G401 (cell line): ENCODE results near the gene LEF1. TPM values are rescaled to one million over a fixed set of nuclear protein-coding genes. Genes with fewer than 3 reads are reported as not detected.

Experiments used
- DNase-seq: peaks from one replicate; pipeline ENCODE4 v3.0.0-alpha.2; 2015; ENCODE audit warnings: low spot score
- in situ Hi-C: cut with HindIII; loops from 2 replicates; pipeline ENCODE4 v1.10.0; 2016; ENCODE audit warnings: low sequenced_read_pairs, mixed read lengths
- total RNA-seq: library from RNA; depleted of rRNA; stranded (reverse); fragments of >200 nt; shearing (Covaris generic); gene quantifications from 2 replicates; pipeline ENCODE4 v1.2.3, GENCODE V29; 2014

LEF1 gene
- total RNA-seq, 1 experiment from 2014 or later = not detected

DNA sequence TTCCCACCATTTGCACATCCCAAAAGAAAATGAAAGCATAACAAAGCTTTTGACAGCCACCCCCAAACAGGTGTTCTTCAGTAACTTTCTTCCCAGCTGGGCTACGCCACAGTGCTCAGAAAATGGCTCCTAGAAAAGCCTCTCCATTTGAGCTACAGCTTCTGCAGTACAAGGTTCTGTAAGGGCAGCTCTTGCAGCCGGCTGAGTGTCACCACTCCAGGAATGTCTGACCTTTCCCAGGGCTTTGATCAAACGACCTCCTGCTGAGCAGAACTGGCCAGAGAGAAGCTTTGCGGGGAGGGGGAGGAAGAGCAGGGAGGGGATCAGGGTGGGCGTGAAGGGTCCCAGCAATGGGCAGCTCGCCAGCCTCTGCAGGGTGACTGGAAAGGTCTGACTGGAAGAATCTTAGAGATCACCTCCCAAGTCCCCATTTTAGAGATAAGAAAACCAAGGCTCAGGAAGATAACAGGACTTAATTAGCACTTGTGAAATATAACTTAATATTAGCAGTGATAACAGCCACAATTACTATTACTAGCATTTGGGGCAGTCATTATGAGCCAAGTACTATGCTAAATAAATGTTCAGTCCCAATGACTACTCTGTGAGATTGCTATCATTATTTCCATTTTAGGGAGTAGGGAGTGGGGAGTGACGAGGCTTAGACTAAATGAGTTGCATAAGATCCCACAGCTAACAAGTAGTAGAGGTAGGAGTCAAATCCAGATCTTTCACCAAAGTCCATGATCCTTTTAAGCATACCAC lies 51.1 kb downstream of the LEF1 start:
- no peak for DNase-seq
- in situ Hi-C loops = no loop called here

DNA sequence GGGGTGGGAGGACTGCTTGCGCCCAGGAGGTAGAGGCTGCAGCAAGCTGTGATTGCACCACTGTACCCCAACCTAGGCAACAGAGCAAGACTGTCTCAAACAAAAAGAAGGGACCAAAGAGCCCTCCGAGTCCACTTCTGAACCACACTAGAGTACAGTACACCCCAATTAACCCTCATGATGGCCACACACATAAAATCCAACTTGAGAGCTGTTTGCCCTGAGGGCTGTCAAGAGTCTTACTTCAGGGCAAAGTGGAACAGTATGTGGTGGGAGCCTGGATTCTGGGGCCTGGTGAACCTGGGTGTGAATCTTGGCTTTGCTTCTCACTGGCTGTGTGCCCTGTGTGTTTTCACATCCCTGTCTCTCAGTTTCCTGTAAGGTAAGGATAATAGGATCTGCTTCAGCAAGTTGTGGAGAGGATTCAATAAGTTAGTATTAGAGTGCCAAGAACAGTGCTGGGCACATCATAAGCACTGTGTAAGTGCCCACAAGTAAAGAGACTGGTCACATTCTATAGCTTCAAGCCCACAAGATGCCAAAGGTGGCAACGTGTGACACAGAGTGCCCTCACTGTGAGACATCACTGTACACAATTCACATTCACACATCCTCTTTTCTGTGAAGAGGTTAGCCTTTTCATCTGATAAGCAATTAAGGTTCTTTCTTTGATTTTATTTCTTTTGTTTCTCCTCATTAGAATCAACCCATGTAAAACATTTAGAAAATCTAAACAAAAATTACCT lies 52.1 kb downstream of the LEF1 start:
- in situ Hi-C loops = no loop called here
- DNase-seq = no peak

DNA sequence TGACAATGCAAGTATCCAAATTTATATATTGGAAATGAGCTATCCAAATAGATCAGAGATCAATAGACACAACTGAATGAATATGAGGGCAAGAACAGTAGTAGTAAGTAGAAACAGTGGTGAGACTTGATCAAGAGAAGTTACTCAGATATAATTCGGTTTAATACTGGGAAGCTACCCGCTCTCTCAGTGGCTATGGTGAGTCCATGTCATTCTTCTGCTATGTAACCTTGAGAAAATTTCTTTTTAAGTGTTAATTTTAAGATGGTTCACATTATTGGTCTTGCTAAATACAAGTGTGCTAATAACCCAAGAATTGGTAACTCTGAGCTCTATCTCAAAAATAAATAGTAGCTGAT lies 53.6 kb downstream of the LEF1 start:
- no peak for DNase-seq

GRCh38 chr4:108114503-108114902 lies 54.2 kb downstream of the LEF1 start:
- DNase-seq = no peak
- in situ Hi-C loops = no loop called here

More for the DNA sequence above, 53.6 kb downstream of the LEF1 start:
- in situ Hi-C loops = no loop called here

DNA sequence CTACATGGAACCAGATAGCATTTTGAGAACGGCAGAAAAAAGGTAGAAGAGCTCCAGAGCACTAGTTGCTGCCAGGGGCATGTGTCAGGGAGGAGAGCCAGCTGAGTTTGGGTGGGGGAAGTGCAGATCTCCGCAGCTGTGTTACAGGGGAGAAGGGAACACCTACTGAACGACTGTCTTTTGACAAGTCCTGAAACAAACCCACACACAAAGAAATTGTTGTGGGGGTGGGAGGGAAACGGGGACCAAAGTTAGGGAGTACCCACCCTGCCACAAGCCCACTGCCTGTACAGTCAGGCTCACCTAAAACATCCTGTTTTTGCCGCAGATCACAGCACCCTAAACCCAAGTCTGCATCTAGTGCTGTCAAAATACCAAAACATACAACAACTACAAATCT lies 55.5 kb downstream of the LEF1 start:
- DNase-seq = no peak

GRCh38 chr4:108111781-108112180 lies 57.0 kb downstream of the LEF1 start:
- in situ Hi-C loops = no loop called here
- no peak for DNase-seq

More for the DNA sequence above, 55.5 kb downstream of the LEF1 start:
- in situ Hi-C loops = no loop called here

DNA sequence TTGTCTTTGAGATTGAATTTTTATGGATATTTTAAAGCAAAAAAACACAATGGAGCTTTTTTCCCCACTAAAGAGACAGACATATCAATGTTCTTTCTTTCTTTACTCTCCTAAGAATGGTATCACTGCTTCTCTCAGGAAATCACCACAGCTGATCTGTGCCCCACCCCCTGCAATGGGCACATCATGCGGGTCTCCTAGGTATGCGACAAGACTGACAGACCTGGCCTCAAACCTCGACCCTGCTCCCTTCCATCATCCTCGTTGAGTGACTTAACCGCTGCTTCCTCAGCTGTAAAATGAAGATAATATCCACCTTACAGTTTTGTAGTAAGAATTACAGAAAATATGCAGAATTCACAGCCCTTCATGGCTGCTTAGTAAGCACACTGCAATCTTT lies 58.3 kb downstream of the LEF1 start:
- in situ Hi-C loops = no loop called here
- no peak for DNase-seq

- no peak for DNase-seq
- in situ Hi-C loops = no loop called here
These were observed 58.7 kb downstream of the LEF1 start for GRCh38 chr4:108109997-108110416.

- no peak for DNase-seq
- in situ Hi-C loops = no loop called here
These were observed 59.6 kb downstream of the LEF1 start for GRCh38 chr4:108109111-108109510.

DNA sequence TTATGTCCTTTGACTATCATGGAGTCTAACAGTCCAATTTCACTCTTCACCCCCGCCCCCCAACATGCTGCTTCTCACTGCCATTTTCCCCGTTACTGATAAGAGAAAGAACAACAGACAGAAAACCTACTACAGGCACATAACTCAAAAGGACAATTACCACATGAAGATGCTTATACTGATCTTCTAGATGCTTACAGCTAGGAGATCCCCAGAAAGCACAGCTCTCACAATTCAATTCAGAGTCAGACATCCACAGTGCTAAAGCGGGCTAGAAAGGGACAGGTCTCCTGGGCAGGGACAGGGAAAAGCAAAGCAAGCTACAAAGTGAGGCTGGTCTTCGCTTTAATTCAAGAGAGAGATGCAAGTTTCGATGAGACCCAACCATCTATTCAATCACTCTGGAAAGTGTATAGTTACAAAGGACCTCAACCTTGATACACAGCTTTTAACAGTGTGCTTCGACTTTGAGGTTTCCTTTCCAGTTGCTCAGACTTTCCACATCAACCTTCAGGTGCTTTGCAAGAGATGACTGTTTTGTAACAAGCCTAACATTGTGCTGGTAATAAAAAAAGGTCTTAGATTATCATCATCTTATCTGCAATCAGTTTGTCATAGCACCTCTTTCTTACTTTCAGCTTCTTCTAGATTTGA lies 60.9 kb downstream of the LEF1 start:
- no peak for DNase-seq
- in situ Hi-C loops = no loop called here

GRCh38 chr4:108107101-108107500 lies 61.6 kb downstream of the LEF1 start:
- in situ Hi-C loops = no loop called here
- DNase-seq = no peak

DNA sequence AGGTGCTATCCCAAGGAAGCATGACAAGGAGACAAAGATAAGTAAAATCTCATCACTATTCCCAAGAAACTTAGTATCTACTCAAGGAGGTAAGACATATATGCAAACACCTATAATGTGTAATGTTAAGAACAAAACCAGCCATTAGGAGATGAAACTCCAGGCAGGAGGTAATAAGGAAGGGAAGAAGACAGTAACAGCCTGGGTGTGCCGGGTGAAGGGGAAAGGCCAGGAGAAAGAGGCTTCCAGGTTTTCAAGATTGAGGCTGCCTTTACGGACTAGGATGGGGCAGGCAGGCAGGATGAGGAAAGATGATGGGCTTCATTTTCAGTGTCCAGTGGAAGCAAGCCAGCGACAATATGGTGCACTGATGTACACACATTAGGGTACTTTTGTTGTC lies 62.5 kb downstream of the LEF1 start:
- DNase-seq = no peak
- in situ Hi-C loops = no loop called here

DNA sequence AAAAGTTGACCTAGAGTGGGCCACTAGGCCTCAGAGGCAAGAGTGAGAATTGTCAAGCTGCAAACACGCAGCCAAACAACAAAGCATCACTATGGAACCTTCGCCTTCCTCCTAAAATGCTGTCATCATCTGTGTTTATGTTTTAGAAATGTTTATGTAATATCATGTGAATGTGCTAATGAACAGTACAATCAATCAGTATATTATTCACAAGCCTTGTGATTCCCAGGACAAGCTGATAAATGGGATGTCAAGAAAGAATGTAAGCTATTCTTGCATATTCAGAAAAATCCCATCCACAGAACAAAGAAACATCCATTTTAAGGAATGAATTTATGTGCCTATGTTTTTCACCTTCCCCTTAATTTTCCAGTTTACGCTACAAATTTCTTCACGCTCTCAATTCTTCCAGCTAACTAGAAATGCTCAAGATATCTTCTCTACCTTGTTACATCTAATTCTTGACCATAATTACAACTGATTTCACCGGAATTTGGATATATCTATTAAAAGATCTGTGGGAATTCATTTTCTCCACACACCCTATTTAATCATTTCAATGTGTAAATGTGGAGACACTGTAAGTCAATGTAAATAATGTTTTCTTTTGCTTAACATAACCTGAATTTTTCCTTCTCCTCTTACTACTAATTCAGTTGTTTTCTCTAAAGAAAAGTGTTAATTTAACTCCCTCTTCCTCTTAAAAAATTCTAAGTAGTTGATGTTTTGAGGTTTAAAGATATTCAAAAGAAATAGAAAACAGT lies 65.5 kb downstream of the LEF1 start:
- in situ Hi-C loops = no loop called here
- DNase-seq = no peak

DNA sequence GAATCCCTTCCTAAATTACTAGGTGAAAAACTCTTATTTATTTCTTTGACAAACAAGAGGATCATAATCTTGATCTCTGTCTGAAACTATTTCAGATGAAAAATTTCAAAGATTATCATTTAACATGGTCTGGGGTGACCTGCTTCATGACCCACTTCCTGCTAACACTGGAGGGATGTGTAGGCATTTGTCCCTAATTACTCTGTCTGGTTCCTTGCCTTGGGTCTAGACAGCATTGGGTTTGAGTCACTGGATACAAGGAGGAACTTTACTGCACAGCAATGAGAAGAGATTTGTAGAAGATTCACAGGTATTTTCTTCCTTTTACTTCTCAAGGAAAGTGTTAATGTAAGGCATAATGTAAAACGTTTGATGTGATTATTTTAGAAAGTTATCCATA lies 67.9 kb downstream of the LEF1 start:
- DNase-seq = no peak
- in situ Hi-C loops = no loop called here

DNA sequence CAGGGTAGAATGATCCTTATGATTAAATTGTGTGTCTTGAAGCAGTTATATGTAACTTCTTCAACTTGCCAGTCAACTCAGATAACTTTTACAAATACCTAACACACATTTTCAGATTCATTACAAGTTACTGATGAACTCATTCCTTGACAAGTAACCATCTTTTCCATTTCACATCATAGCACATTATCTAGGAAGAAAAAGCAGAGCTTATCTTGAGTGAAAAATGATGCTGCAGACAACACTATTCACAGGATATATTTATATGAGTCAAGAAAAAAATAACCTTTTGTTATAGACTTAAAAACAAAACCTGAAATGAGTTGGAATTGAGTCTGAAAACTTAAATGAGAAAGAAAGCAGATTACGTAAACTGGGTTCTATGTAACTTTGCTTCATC lies 68.9 kb downstream of the LEF1 start:
- in situ Hi-C loops = no loop called here

DNA sequence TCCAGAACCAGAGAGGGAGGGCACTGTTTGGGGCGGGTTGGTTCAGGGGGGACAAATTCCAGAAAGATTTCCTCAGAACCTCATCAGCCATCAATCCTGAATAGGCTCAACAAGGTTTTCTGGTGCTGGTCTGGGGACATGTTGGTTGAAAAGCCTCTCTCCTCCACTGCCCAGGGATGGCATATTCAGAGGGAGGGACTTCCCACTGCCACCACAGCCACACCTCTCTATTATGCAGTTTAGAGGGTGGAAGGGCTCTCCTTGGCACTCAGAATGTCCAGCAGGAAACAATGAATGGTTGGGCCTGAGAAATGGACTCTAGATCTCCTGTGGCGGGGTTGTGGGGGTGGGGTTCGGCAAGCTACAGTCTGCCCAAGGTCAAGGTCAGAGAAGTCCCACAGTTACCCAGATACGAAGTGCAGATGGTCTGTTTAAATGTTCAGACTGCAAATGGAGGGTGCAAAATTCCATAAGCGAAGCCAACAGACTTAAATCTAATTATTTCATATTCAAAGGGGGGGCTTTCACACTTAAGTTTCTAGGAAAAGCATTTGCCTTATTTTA lies 70.7 kb downstream of the LEF1 start:
- no peak for DNase-seq
- in situ Hi-C loops = no loop called here

More for the DNA sequence above, 68.9 kb downstream of the LEF1 start:
- DNase-seq = no peak

GRCh38 chr4:108094923-108095482 lies 73.7 kb downstream of the LEF1 start:
- no peak for DNase-seq
- in situ Hi-C loops = no loop called here

DNA sequence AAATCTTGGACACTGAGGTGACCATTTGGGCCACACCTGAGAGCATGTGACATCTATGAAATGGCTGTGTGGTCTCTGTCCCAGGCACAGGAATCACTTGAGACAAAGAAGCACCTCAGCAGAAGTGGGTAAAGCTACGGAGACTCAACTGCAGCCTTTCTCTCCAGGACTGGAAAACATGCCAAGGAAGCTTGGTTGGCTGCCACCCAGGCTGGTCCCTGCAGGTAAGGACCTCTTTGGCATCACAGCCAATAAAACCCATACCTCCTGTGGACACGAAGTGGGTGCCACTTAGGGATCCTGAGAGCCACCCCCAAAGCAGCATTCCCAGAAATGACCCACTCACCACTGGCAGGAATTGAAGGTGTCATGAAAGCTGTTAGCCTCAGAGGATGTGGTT lies 74.6 kb downstream of the LEF1 start:
- DNase-seq = no peak
- in situ Hi-C loops = no loop called here

GRCh38 chr4:108092288-108092687 lies 76.4 kb downstream of the LEF1 start:
- no peak for DNase-seq
- in situ Hi-C loops = no loop called here
